GM12878 (cell line): ENCODE results near the gene HPS6. TPM values are rescaled to one million over a fixed set of nuclear protein-coding genes. Genes with fewer than 3 reads are reported as not detected.

Source experiments
- ATAC-seq: fragments of 200-7000 bp; cut with Tn5 transposase; 3 replicates; pipeline ENCODE4 v1.9.1; 2020; ENCODE audit warnings: mild to moderate bottlenecking, moderate library complexity
- BruUV-seq: library from RNA; stranded (reverse); fragments of 400-500 nt; replicated peaks from 2 replicates; lab custom pipeline; 2021; lab: Mats Ljungman, UMichigan
- CTCF ChIA-PET: fragments of 300-600 bp; sonication (Branson Sonifier 250); formaldehyde crosslinking; extraction: SDS; loops from one replicate; lab custom pipeline; 2021; ENCODE audit warnings: inconsistent platforms; lab: Yijun Ruan, JAX
- POLR2A ChIA-PET: fragments of 350-600 bp; formaldehyde crosslinking; extraction: SDS; loops from one replicate; lab custom pipeline; 2021; ENCODE audit warnings: inconsistent platforms; lab: Charles Lee
- RAD21 ChIA-PET: fragments of 300-600 bp; sonication (Branson Sonifier 250); formaldehyde crosslinking; loops from one replicate; lab custom pipeline; 2023; ENCODE audit warnings: antibody characterized with exemption; ENCODE audit not compliant: unreplicated experiment; lab: Charles Lee
- SMC1A ChIA-PET: fragments of 300-600 bp; sonication (Branson Sonifier 250); formaldehyde crosslinking; loops from one replicate; lab custom pipeline; 2023; ENCODE audit not compliant: unreplicated experiment, uncharacterized antibody; lab: Charles Lee
- DNase-seq: peaks from one replicate; pipeline ENCODE4 v3.0.0-alpha.2; 2011; ENCODE audit warnings: low read depth, low spot score
- FAIRE-seq: peaks from 3 replicates; lab custom pipeline; 2011; peaks lifted over from hg19 to GRCh38; lab: Jason Lieb, UNC
- H2AFZ ChIP-seq: 2 replicates; pipeline ENCODE4 v1.6.0; 2011; ENCODE audit warnings: low read depth, low read length, control low read depth; ENCODE audit not compliant: control insufficient read depth
- H3K27ac ChIP-seq: 2 replicates; pipeline ENCODE4 v1.5.1; 2011; ENCODE audit warnings: control low read depth; ENCODE audit not compliant: control insufficient read depth, insufficient read depth
- H3K27me3 ChIP-seq, 2 experiments: replicated peaks in 1 of 2; 2 replicates each; pipeline versions ENCODE4 v1.6.0 to v1.6.1; 2011; ENCODE audit warnings: low read length in 1 of 2; ENCODE audit not compliant: control insufficient read depth in 2 of 2, insufficient read depth in 2 of 2
- H3K36me3 ChIP-seq, 2 experiments: 2 replicates each; pipeline ENCODE4 v1.5.1; 2011; ENCODE audit warnings: low read length in 1 of 2; ENCODE audit not compliant: control insufficient read depth in 2 of 2, insufficient read depth in 2 of 2
- H3K4me1 ChIP-seq: 2 replicates; pipeline ENCODE4 v1.6.1; 2011; ENCODE audit warnings: mild to moderate bottlenecking, low read length, moderate library complexity, mixed read lengths; ENCODE audit not compliant: control insufficient read depth, insufficient read depth
- H3K4me2 ChIP-seq: 2 replicates; pipeline ENCODE4 v1.6.0; 2011; ENCODE audit warnings: control low read depth; ENCODE audit not compliant: control insufficient read depth, insufficient read depth
- H3K4me3 ChIP-seq: fragments of 200-600 bp; sonication (generic); 2 replicates; pipeline ENCODE4 v1.5.1; 2016
- H3K79me2 ChIP-seq: 2 replicates; pipeline ENCODE4 v1.6.0; 2011; ENCODE audit warnings: low read length; ENCODE audit not compliant: control insufficient read depth, insufficient read depth
- H3K9ac ChIP-seq: 2 replicates; pipeline ENCODE4 v1.8.0; 2011; ENCODE audit warnings: low read length, control low read depth, mixed read lengths; ENCODE audit not compliant: control insufficient read depth, insufficient read depth
- H3K9me3 ChIP-seq: replicated peaks from 3 replicates; pipeline ENCODE4 v1.5.1; 2011; ENCODE audit warnings: mild to moderate bottlenecking, low read length; ENCODE audit not compliant: control insufficient read depth, insufficient read depth
- H4K20me1 ChIP-seq: 2 replicates; pipeline ENCODE4 v1.6.0; 2011; ENCODE audit not compliant: control insufficient read depth, insufficient read depth
- BCLAF1 ChIP-seq: fragments of 450-650 bp; IDR thresholded peaks from 2 replicates; pipeline ENCODE4 v1.6.1; 2017; ENCODE audit warnings: antibody characterized with exemption, mild to moderate bottlenecking, moderate library complexity
- BMI1 ChIP-seq: fragments of 450-650 bp; IDR thresholded peaks from 2 replicates; pipeline ENCODE4 v1.6.1; 2016; ENCODE audit warnings: mild to moderate bottlenecking, moderate library complexity, borderline replicate concordance
- E4F1 ChIP-seq: fragments of 450-650 bp; IDR thresholded peaks from 2 replicates; pipeline ENCODE4 v1.6.1; 2018; ENCODE audit warnings: borderline replicate concordance, mild to moderate bottlenecking; ENCODE audit not compliant: partially characterized antibody
- MEF2A ChIP-seq: IDR thresholded peaks from 2 replicates; pipeline ENCODE4 v1.6.1; 2011; ENCODE audit warnings: low read depth, mild to moderate bottlenecking, low read length, moderate library complexity; ENCODE audit not compliant: insufficient read depth
- RB1 ChIP-seq: fragments of 450-650 bp; formaldehyde crosslinking; IDR thresholded peaks from 2 replicates; pipeline ENCODE4 v1.6.1; 2017; ENCODE audit warnings: mild to moderate bottlenecking, borderline replicate concordance
- RUNX3 ChIP-seq: IDR thresholded peaks from 2 replicates; pipeline ENCODE4 v1.6.1; 2012; ENCODE audit warnings: low read length, inconsistent platforms
- YY1 ChIP-seq: IDR thresholded peaks from 2 replicates; pipeline ENCODE4 v1.6.1; 2011; ENCODE audit warnings: low read depth, mild to moderate bottlenecking, low read length
- ZNF217 ChIP-seq: fragments of 450-650 bp; IDR thresholded peaks from 2 replicates; pipeline ENCODE4 v1.6.1; 2017; ENCODE audit warnings: antibody characterized with exemption, mild to moderate bottlenecking
- WGBS: methylation state at CpG from one replicate; pipeline ENCODE4 v1.1.6; 2016; ENCODE audit warnings: low lambda C conversion rate; ENCODE audit not compliant: insufficient replicate concordance, insufficient coverage; ENCODE audit errors: missing lambda C conversion rate; 5-methylcytosine and 5-hydroxymethylcytosine counted together
- in situ Hi-C: fragments of 300-500 bp; cut with MboI; formaldehyde crosslinking; loops from 9 replicates; pipeline ENCODE4 v1.14.3; 2018; ENCODE audit warnings: mixed read lengths
- intact Hi-C: fragments of 100-400 bp; cut with micrococcal nuclease; formaldehyde crosslinking; loops from one replicate; pipeline ENCODE4 v1.14.2; 2022; ENCODE audit not compliant: unreplicated experiment
- polyA plus RNA-seq, 11 experiments: library from polyadenylated mRNA; depleted of rRNA in 4 of 11; unstranded in 6 of 11; stranded (reverse) in 5 of 11; fragments of >200 nt; fragmentation: Nextera tagmentation in 4 of 11; fragmentation: Illumina TruSeq in 1 of 11; extraction: Ambion mirVana in 4 of 11; extraction: Trizol in 1 of 11; gene quantifications; 1 replicate in 1 of 11; 2 replicates in 10 of 11; pipeline versions ENCODE4 v1.2.1 to v1.2.3, GENCODE V29; 2011 to 2016; ENCODE audit warnings: inconsistent platforms in 2 of 11, missing spikeins in 2 of 11, low read depth in 1 of 11
- total RNA-seq, 4 experiments: library from RNA; depleted of rRNA in 3 of 4; stranded (reverse); fragments of >200 nt in 3 of 4; fragmentation: Illumina TruSeq in 1 of 4; extraction: Trizol in 1 of 4; gene quantifications; 2 replicates each; pipeline versions ENCODE4 v1.2.1 to v1.2.3, GENCODE V29; 2013 to 2021
- TF ChIP-seq, protein P1 (sequence below): fragments of 450-650 bp; conservative IDR thresholded peaks from 2 replicates; pipeline ENCODE4 v1.6.1; 2017; ENCODE audit warnings: mild to moderate bottlenecking, moderate library complexity

Gene HPS6
- total and polyA plus RNA-seq, 10 of the 15 experiments (the other 5 are each of a cell fraction or from before 2014, with no cell fraction given): 1.4 to 28.0 (median 12.0) TPM

- H3K27me3 ChIP-seq: no peaks in the 10 kb centered on the region
- POLR2A ChIA-PET: interaction anchor here (0.5 kb wide), 1 partner anchor 94 kb away, joined by 7 read pairs; no protein-coding TSS in a partner anchor
- BruUV-seq: no TSS peak
- no peak overlapping the region for H3K4me2 ChIP-seq
- H3K4me1 ChIP-seq: peaks cover 7% of the 10 kb centered on the region
- H3K27ac ChIP-seq: no peak overlapping the region
- SMC1A ChIA-PET: interaction anchor here (1.0 to 3.7 kb wide), 5 partner anchors 12 to 227 kb away, joined by 3 to 27 read pairs (median 4); partner anchors contain the start of gene ARMH3
- DNase-seq (no peak), ATAC-seq (no peak), FAIRE-seq (no peak)
- H3K9ac ChIP-seq: no peak overlapping the region
- RAD21 ChIA-PET: interaction anchor here (0.5 to 7.7 kb wide), 4 partner anchors 30 to 227 kb away, joined by 4 to 82 read pairs (median 12); no protein-coding TSS in a partner anchor
- in situ Hi-C loops: no loop called here
- no peaks in the 10 kb centered on the region for H3K36me3 ChIP-seq
- no peaks in the 10 kb centered on the region for H4K20me1 ChIP-seq
- intact Hi-C loops: no loop called here
- H3K9me3 ChIP-seq: no peaks in the 10 kb centered on the region
- H3K79me2 ChIP-seq: peaks cover 20% of the 10 kb centered on the region
- H3K4me3 ChIP-seq: no peak overlapping the region
- H2AFZ ChIP-seq: no peak overlapping the region
- 100% methylated on average over 1 of the region's 1 CpG for WGBS
- CTCF ChIA-PET: interaction anchor here (0.5 to 12.2 kb wide), 10 partner anchors 13 to 287 kb away, joined by 3 to 159 read pairs (median 9); partner anchors contain the start of gene ARMH3
- TF ChIP-seq, protein P1, sequence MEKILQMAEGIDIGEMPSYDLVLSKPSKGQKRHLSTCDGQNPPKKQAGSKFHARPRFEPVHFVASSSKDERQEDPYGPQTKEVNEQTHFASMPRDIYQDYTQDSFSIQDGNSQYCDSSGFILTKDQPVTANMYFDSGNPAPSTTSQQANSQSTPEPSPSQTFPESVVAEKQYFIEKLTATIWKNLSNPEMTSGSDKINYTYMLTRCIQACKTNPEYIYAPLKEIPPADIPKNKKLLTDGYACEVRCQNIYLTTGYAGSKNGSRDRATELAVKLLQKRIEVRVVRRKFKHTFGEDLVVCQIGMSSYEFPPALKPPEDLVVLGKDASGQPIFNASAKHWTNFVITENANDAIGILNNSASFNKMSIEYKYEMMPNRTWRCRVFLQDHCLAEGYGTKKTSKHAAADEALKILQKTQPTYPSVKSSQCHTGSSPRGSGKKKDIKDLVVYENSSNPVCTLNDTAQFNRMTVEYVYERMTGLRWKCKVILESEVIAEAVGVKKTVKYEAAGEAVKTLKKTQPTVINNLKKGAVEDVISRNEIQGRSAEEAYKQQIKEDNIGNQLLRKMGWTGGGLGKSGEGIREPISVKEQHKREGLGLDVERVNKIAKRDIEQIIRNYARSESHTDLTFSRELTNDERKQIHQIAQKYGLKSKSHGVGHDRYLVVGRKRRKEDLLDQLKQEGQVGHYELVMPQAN: no peak
- TF ChIP-seq RUNX3: no peak
These were observed 3.1 kb downstream of the HPS6 start for GRCh38 chr10:102068216-102068615.

GRCh38 chr10:102069071-102069470 is 3.9 kb downstream of the HPS6 start:
- SMC1A ChIA-PET: interaction anchor here (1.1 to 3.7 kb wide), 7 partner anchors 12 to 233 kb away, joined by 3 to 27 read pairs (median 4); partner anchors contain the start of gene ARMH3
- Histone ChIP-seq H3K9me3 (no peaks in the 10 kb centered on the region), H3K27ac (no peak overlapping the region), H3K4me3 (no peak overlapping the region), H2AFZ (no peak overlapping the region), H3K4me1 (peaks cover 7% of the 10 kb centered on the region), H3K9ac (no peak overlapping the region), H4K20me1 (no peaks in the 10 kb centered on the region), H3K4me2 (no peak overlapping the region), H3K27me3 (no peaks in the 10 kb centered on the region), H3K79me2 (peaks cover 20% of the 10 kb centered on the region), H3K36me3 (no peaks in the 10 kb centered on the region)
- DNase-seq: no peak
- BruUV-seq: no TSS peak
- POLR2A ChIA-PET: interaction anchor here (0.6 to 0.7 kb wide), 2 partner anchors 249 to 253 kb away, joined by 3 read pairs; no protein-coding TSS in a partner anchor
- ATAC-seq: no peak
- CTCF ChIA-PET: interaction anchor here (0.5 to 12.2 kb wide), 9 partner anchors 12 to 605 kb away, joined by 3 to 159 read pairs (median 9); no protein-coding TSS in a partner anchor
- FAIRE-seq: no peak
- intact Hi-C loops: no loop called here
- in situ Hi-C loops: no loop called here
- RAD21 ChIA-PET: interaction anchor here (0.5 to 7.7 kb wide), 5 partner anchors 31 to 228 kb away, joined by 3 to 82 read pairs (median 4); no protein-coding TSS in a partner anchor
- TF ChIP-seq BMI1 (no peak), E4F1 (no peak), BCLAF1 (no peak), YY1 (no peak), ZNF217 (no peak), MEF2A (no peak), RB1 (no peak)
